A549 (cell line): ENCODE measurements around the gene CAMSAP1. TPM values are rescaled to one million over a fixed set of nuclear protein-coding genes. Genes with fewer than 3 reads are reported as not detected.

Source experiments
- ATAC-seq, 2 experiments: fragments of 200-7000 bp in 1 of 2; fragments of >200 bp in 1 of 2; cut with Nextera tagmentation in 1 of 2; cut with Tn5 transposase in 1 of 2; 3 replicates each; pipeline versions ENCODE4 v1.8.0 to v1.9.1; 2018 to 2020; ENCODE audit warnings: mild to moderate bottlenecking in 1 of 2, moderate library complexity in 1 of 2
- CTCF ChIA-PET: fragments of 300-600 bp; sonication (Branson Sonifier 250); formaldehyde crosslinking; extraction: SDS; loops from one replicate; lab custom pipeline; 2021; ENCODE audit warnings: antibody characterized with exemption, inconsistent platforms; lab: Yijun Ruan, JAX
- POLR2A ChIA-PET: fragments of 350-600 bp; formaldehyde crosslinking; extraction: SDS; loops from one replicate; lab custom pipeline; 2021; ENCODE audit warnings: antibody characterized with exemption, inconsistent platforms; lab: Yijun Ruan, JAX
- DNase-seq, 2 experiments: peaks; one replicate each; pipeline versions ENCODE4 v3.0.0 to v3.0.0-alpha.2; 2011 to 2016; ENCODE audit warnings: low read depth in 1 of 2, low spot score in 1 of 2
- FAIRE-seq: peaks from 2 replicates; lab custom pipeline; 2011; peaks lifted over from hg19 to GRCh38; lab: Jason Lieb, UNC
- H3K27ac ChIP-seq, 2 experiments: fragments of >200 bp; sonication (Bioruptor Twin); formaldehyde crosslinking; 3 replicates each; pipeline ENCODE4 v1.5.1; 2016 to 2017
- H3K4me1 ChIP-seq: fragments of >200 bp; sonication (Bioruptor Twin); formaldehyde crosslinking; 3 replicates; pipeline ENCODE4 v1.6.1; 2016
- H3K4me2 ChIP-seq: fragments of >200 bp; sonication (Bioruptor Twin); formaldehyde crosslinking; 3 replicates; pipeline ENCODE4 v1.6.1; 2016
- H3K4me3 ChIP-seq: fragments of >200 bp; sonication (Bioruptor Twin); formaldehyde crosslinking; 3 replicates; pipeline ENCODE4 v1.5.1; 2016
- H3K9me3 ChIP-seq: fragments of >200 bp; sonication (Bioruptor Twin); formaldehyde crosslinking; 3 replicates; pipeline ENCODE4 v1.6.1; 2016
- BHLHE40 ChIP-seq: IDR thresholded peaks from 2 replicates; pipeline ENCODE4 v1.6.1; 2012; ENCODE audit warnings: low read depth, low read length, inconsistent platforms
- CBX8 ChIP-seq: fragments of 200-600 bp; sonication (generic); IDR thresholded peaks from 2 replicates; pipeline ENCODE4 v1.6.1; 2016
- CHD2 ChIP-seq: fragments of 150-350 bp; IDR thresholded peaks from 2 replicates; pipeline ENCODE4 v1.6.1; 2014; ENCODE audit warnings: low read length; ENCODE audit not compliant: partially characterized antibody
- CHD4 ChIP-seq: fragments of 200-600 bp; sonication (generic); IDR thresholded peaks from 2 replicates; pipeline ENCODE4 v1.6.1; 2016; ENCODE audit warnings: antibody characterized with exemption, mild to moderate bottlenecking, borderline replicate concordance
- EHF ChIP-seq: fragments of 250-450 bp; sonication (Bioruptor Pico); IDR thresholded peaks from 2 replicates; pipeline ENCODE4 v1.5.0; 2020; ENCODE audit warnings: mild to moderate bottlenecking
- EP300 ChIP-seq, 2 experiments: fragments of >200 bp; sonication (Bioruptor Twin); formaldehyde crosslinking; IDR thresholded peaks; 2 replicates in 1 of 2; 3 replicates in 1 of 2; pipeline ENCODE4 v1.6.1; 2016 to 2017
- ESRRA ChIP-seq: fragments of 150-350 bp; IDR thresholded peaks from 2 replicates; pipeline ENCODE4 v1.6.1; 2014; ENCODE audit warnings: mild to moderate bottlenecking, low read length, borderline replicate concordance
- FOSB ChIP-seq: fragments of 250-450 bp; sonication (Bioruptor Pico); IDR thresholded peaks from 2 replicates; pipeline ENCODE4 v1.5.0; 2020; ENCODE audit warnings: mild to moderate bottlenecking, moderate library complexity
- FOSL2 ChIP-seq, 2 experiments: fragments of 450-650 bp in 1 of 2; fragments of >200 bp in 1 of 2; sonication (Bioruptor Twin) in 1 of 2; formaldehyde crosslinking; IDR thresholded peaks; 2 replicates each; pipeline versions ENCODE4 v1.5.0 to v1.6.1; 2016 to 2020; ENCODE audit warnings: mild to moderate bottlenecking in 1 of 2, moderate library complexity in 1 of 2
- HDAC2 ChIP-seq: fragments of 200-600 bp; sonication (generic); IDR thresholded peaks from 2 replicates; pipeline ENCODE4 v1.6.1; 2016
- HEYL ChIP-seq: fragments of 250-450 bp; sonication (Bioruptor Pico); IDR thresholded peaks from 2 replicates; pipeline ENCODE4 v1.8.0; 2021; ENCODE audit warnings: mild to moderate bottlenecking, moderate library complexity
- HOXB13 ChIP-seq: fragments of 250-450 bp; sonication (Bioruptor Pico); IDR thresholded peaks from 2 replicates; pipeline ENCODE4 v1.5.0; 2020; ENCODE audit warnings: low read depth, mild to moderate bottlenecking, moderate library complexity
- JUN ChIP-seq, 2 experiments: fragments of >200 bp; sonication (Bioruptor Twin); formaldehyde crosslinking; IDR thresholded peaks; 2 replicates in 1 of 2; 3 replicates in 1 of 2; pipeline ENCODE4 v1.6.1; 2016 to 2017
- JUNB ChIP-seq: fragments of >200 bp; sonication (Bioruptor Twin); formaldehyde crosslinking; IDR thresholded peaks from 2 replicates; pipeline ENCODE4 v1.6.1; 2016
- KDM1A ChIP-seq: fragments of 200-600 bp; sonication (generic); IDR thresholded peaks from 2 replicates; pipeline ENCODE4 v1.6.1; 2016; ENCODE audit warnings: low read depth, mild to moderate bottlenecking
- MAFK ChIP-seq: fragments of 450-650 bp; IDR thresholded peaks from 2 replicates; pipeline ENCODE4 v1.6.1; 2014; ENCODE audit not compliant: partially characterized antibody
- MYC ChIP-seq: IDR thresholded peaks from 2 replicates; pipeline ENCODE4 v1.6.1; 2012; ENCODE audit warnings: mild to moderate bottlenecking, inconsistent platforms, low read length, improper control_type of control experiment, borderline replicate concordance
- NR3C1 ChIP-seq: fragments of >200 bp; sonication (Bioruptor Twin); formaldehyde crosslinking; IDR thresholded peaks from 3 replicates; pipeline ENCODE4 v1.6.1; 2017
- POLR2AphosphoS2 ChIP-seq: conservative IDR thresholded peaks from 2 replicates; pipeline ENCODE4 v1.6.1; 2012; ENCODE audit warnings: low read length, improper control_type of control experiment, inconsistent platforms
- RNF2 ChIP-seq: fragments of 200-600 bp; sonication (generic); IDR thresholded peaks from 2 replicates; pipeline ENCODE4 v1.6.1; 2016; ENCODE audit warnings: low read depth, mild to moderate bottlenecking, antibody characterized with exemption, moderate library complexity, borderline replicate concordance
- TFCP2L1 ChIP-seq: fragments of 250-450 bp; sonication (Bioruptor Pico); IDR thresholded peaks from 2 replicates; pipeline ENCODE4 v1.5.0; 2021; ENCODE audit warnings: mild to moderate bottlenecking
- ZC3H11A ChIP-seq: fragments of 450-650 bp; IDR thresholded peaks from 2 replicates; pipeline ENCODE4 v1.6.1; 2014; ENCODE audit warnings: antibody characterized with exemption, mild to moderate bottlenecking
- ZFP36 ChIP-seq: fragments of 450-650 bp; IDR thresholded peaks from 2 replicates; pipeline ENCODE4 v1.6.1; 2014; ENCODE audit warnings: borderline replicate concordance; ENCODE audit not compliant: partially characterized antibody
- ZSCAN20 ChIP-seq: fragments of 250-450 bp; sonication (Bioruptor Pico); IDR thresholded peaks from 2 replicates; pipeline ENCODE4 v1.8.0; 2022; ENCODE audit warnings: mild to moderate bottlenecking, moderate library complexity
- WGBS: methylation state at CpG from one replicate; pipeline ENCODE4 v1.1.6; 2017; ENCODE audit errors: missing lambda C conversion rate; 5-methylcytosine and 5-hydroxymethylcytosine counted together
- polyA plus RNA-seq, 4 experiments: library from polyadenylated mRNA; depleted of rRNA in 3 of 4; stranded (reverse); fragments of >200 nt; fragmentation: RNase III in 1 of 4; extraction: RNeasy Plus Mini Kit Qiagen cat#74134 plus additional on column Dnase treatment in 1 of 4; gene quantifications; 2 replicates in 3 of 4; 3 replicates in 1 of 4; pipeline ENCODE4 v1.2.3, GENCODE V29; 2011 to 2017
- TF ChIP-seq, protein P1 (sequence below): fragments of 150-350 bp; IDR thresholded peaks from 2 replicates; pipeline ENCODE4 v1.6.1; 2014; ENCODE audit warnings: low read depth, mild to moderate bottlenecking, low read length
- TF ChIP-seq, protein P2 (sequence below): IDR thresholded peaks from 2 replicates; pipeline ENCODE4 v1.6.1; 2012
- TF ChIP-seq, protein P3 (sequence below): fragments of >200 bp; sonication (Bioruptor Twin); formaldehyde crosslinking; IDR thresholded peaks from 3 replicates; pipeline ENCODE4 v1.6.1; 2016

Gene CAMSAP1
- polyA plus RNA-seq, 2 of the 4 experiments (the other 2 are of a cell fraction): 8.6 to 15.0 TPM

DNA sequence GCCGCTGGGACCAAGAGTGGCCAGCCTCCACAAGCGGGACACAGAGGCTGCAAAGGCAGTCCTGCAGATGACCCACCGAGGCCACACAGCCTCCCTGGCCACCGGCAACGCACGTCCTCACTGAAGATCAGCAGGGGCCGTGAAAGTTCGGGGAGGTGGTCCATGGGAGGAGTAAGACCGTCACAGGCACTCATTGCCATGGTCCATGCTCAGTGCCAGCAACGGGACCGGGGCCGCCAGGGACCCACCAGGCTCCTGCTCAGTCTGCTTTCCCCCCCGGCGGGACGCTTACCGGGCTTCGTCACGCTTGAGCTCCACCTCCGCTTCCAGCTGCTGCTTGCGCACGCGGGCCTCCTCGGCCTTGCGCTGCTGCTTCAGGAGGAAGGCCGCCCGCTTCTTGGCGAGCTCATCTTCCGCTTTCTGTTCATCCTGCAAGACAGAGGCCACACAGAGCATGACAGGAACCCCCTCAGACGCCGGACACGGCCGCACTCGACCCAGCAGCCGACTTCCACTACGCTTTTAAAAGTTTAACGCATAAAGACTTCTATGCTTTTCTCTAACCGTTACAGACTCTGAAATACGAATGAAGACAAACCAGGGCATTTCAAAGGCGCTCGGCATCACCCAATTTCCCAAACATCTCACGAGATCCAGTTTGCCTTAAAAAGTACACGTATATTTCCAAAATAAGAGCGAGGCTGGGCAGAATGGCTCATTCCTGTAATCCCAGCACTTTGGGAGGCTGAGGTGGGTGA is 88.4 kb downstream of the CAMSAP1 start:
- no peak overlapping the region for H3K4me3 ChIP-seq
- H3K4me2 ChIP-seq: no peak overlapping the region
- POLR2A ChIA-PET: no interaction called here
- H3K27ac ChIP-seq: no peak overlapping the region
- WGBS: 96% methylated on average over 43 of the region's 43 CpGs
- DNase-seq (no peak), FAIRE-seq (no peak), ATAC-seq (no peak)
- no peaks in the 10 kb centered on the region for H3K4me1 ChIP-seq
- H3K9me3 ChIP-seq: no peaks in the 10 kb centered on the region
- CTCF ChIA-PET: interaction anchor here (0.6 kb wide), 1 partner anchor 66 kb away, joined by 3 read pairs; no protein-coding TSS in a partner anchor
- TF ChIP-seq, protein P1, sequence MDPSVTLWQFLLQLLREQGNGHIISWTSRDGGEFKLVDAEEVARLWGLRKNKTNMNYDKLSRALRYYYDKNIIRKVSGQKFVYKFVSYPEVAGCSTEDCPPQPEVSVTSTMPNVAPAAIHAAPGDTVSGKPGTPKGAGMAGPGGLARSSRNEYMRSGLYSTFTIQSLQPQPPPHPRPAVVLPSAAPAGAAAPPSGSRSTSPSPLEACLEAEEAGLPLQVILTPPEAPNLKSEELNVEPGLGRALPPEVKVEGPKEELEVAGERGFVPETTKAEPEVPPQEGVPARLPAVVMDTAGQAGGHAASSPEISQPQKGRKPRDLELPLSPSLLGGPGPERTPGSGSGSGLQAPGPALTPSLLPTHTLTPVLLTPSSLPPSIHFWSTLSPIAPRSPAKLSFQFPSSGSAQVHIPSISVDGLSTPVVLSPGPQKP: no peak
- TF ChIP-seq FOSL2 (IDR thresholded peaks at IDR 0.05): no peak
- TF ChIP-seq FOSL2 (CRISPR knock-in tag; IDR thresholded peaks at IDR 0.05): no peak
- TF ChIP-seq MYC: no peak
- TF ChIP-seq KDM1A: no peak
- TF ChIP-seq, protein P2, sequence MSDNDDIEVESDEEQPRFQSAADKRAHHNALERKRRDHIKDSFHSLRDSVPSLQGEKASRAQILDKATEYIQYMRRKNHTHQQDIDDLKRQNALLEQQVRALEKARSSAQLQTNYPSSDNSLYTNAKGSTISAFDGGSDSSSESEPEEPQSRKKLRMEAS: no peak
- no peak for TF ChIP-seq HDAC2

DNA sequence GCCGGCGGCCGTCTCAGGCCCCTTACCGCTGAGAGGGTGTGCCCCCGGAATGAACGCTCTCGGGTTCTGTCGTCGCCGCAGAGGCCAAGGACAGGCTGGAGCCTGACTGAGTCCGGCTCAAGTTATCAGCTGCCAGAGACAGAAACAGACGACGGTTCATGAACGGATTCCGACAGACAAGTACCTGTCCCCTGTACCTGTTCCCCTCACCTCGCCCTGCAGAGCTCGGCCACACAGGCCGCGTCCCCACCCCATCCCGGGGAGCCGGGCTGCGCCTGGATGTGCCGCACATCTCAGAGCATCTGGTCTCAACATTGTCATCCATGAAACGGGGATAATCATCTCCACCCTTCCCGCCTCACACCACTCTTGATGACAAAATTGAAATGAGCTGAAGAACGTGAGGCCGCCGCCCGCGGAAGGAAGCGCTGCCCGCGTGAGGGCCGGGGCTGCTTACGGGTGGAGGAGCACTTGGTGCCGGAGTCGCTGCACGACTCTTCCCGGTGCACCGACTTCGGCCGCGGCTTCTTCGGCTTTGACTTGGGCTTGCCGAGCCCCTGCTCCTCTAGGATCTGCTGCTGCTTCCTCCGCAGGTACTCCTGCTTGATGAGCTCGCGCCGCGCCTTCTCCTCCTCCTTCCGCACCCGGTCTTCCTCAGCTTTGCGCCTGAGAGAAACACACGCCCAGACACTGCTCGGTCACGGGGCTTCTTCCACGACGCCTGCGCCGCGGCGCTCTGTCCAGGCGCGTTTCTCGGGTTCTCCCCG is 89.2 kb downstream of the CAMSAP1 start:
- WGBS: 95% methylated on average over 66 of the region's 66 CpGs
- CTCF ChIA-PET: interaction anchor here (1.1 kb wide), 1 partner anchor 24 kb away, joined by 3 read pairs; no protein-coding TSS in a partner anchor
- DNase-seq (no peak), ATAC-seq (no peak)
- H3K4me1 ChIP-seq: no peaks in the 10 kb centered on the region
- POLR2A ChIA-PET: no interaction called here
- TF ChIP-seq HEYL: no peak
- no peak for TF ChIP-seq JUNB
- no peak for TF ChIP-seq RNF2
- TF ChIP-seq HOXB13 (CRISPR knock-in tag): no peak
- TF ChIP-seq ZFP36: no peak
- TF ChIP-seq KDM1A: no peak
- TF ChIP-seq ZC3H11A: no peak
- TF ChIP-seq BHLHE40: no peak
- TF ChIP-seq, protein P3, sequence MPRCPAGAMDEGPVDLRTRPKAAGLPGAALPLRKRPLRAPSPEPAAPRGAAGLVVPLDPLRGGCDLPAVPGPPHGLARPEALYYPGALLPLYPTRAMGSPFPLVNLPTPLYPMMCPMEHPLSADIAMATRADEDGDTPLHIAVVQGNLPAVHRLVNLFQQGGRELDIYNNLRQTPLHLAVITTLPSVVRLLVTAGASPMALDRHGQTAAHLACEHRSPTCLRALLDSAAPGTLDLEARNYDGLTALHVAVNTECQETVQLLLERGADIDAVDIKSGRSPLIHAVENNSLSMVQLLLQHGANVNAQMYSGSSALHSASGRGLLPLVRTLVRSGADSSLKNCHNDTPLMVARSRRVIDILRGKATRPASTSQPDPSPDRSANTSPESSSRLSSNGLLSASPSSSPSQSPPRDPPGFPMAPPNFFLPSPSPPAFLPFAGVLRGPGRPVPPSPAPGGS: no peak
- TF ChIP-seq, all 56 proteins: peak for 0
- Histone ChIP-seq H3K4me3 (no peak overlapping the region), H3K9me3 (no peaks in the 10 kb centered on the region), H3K4me2 (no peak overlapping the region), H3K27ac (no peak overlapping the region)
- no peak for FAIRE-seq

DNA sequence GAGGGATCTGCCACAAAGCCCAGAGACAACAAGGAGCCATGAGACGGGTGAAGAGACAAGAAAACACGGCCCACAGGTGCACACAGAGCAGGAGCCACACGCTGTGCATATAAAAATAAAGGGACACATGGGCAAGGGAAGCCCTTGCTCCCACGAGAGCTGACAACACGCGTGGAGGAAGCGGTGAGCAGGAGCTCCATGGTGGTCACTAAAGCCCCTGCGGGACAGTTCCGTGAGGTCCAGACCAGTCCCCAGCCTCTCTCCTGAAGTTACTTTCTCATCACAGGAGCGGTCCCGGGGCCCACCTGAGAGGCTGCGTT is 90.7 kb downstream of the CAMSAP1 start:
- Histone ChIP-seq H3K4me1 (no peaks in the 10 kb centered on the region), H3K4me2 (no peak overlapping the region), H3K27ac (no peak overlapping the region), H3K9me3 (no peaks in the 10 kb centered on the region), H3K4me3 (no peak overlapping the region)
- FAIRE-seq (no peak), DNase-seq (no peak), ATAC-seq (no peak)
- ChIA-PET POLR2A (no interaction called here), CTCF (interaction anchor here (0.7 kb wide), 2 partner anchors 19 to 21 kb away, joined by 3 read pairs; no protein-coding TSS in a partner anchor)
- WGBS: 93% methylated on average over 12 of the region's 12 CpGs
- no peak for TF ChIP-seq ZSCAN20 (CRISPR knock-in tag)
- TF ChIP-seq FOSL2 (IDR thresholded peaks at IDR 0.05): no peak
- TF ChIP-seq FOSL2 (CRISPR knock-in tag; IDR thresholded peaks at IDR 0.05): no peak
- no peak for TF ChIP-seq CHD4
- TF ChIP-seq EP300 (IDR thresholded peaks at IDR 0.05): no peak
- no peak for TF ChIP-seq MAFK
- TF ChIP-seq JUN (IDR thresholded peaks at IDR 0.05): no peak
- no peak for TF ChIP-seq TFCP2L1
- TF ChIP-seq EHF: no peak
- TF ChIP-seq NR3C1: no peak
- TF ChIP-seq CBX8: no peak
- TF ChIP-seq, protein P3: no peak
- no peak for TF ChIP-seq POLR2AphosphoS2
- no peak for TF ChIP-seq CHD2
- TF ChIP-seq ESRRA: no peak
- TF ChIP-seq FOSB (CRISPR knock-in tag): no peak
